Neural progenitor cell (in vitro differentiated cells): ENCODE data around the gene KCTD16. TPM values are rescaled to one million over a fixed set of nuclear protein-coding genes. Genes with fewer than 3 reads are reported as not detected.

Experiments
- DNase-seq: peaks from one replicate; pipeline ENCODE4 v3.0.0-alpha.2; 2016; ENCODE audit warnings: low spot score
- H2AFZ ChIP-seq: fragments of 200-600 bp; sonication (generic); replicated peaks from 2 replicates; pipeline ENCODE4 v1.6.1; 2016; ENCODE audit warnings: antibody characterized with exemption
- H3F3A ChIP-seq: fragments of 200-600 bp; sonication (generic); 2 replicates; pipeline ENCODE4 v1.6.1; 2016; ENCODE audit warnings: antibody characterized with exemption, low read depth
- H3K27ac ChIP-seq: fragments of 200-600 bp; sonication (generic); 2 replicates; pipeline ENCODE4 v1.5.1; 2016; ENCODE audit warnings: mild to moderate bottlenecking
- H3K27me3 ChIP-seq: fragments of 200-600 bp; sonication (generic); 2 replicates; pipeline ENCODE4 v1.6.1; 2016; ENCODE audit warnings: mild to moderate bottlenecking, moderate library complexity
- H3K36me3 ChIP-seq: fragments of 200-600 bp; sonication (generic); 2 replicates; pipeline ENCODE4 v1.5.1; 2016
- H3K4me1 ChIP-seq: fragments of 200-600 bp; sonication (generic); 2 replicates; pipeline ENCODE4 v1.6.1; 2016; ENCODE audit warnings: mixed run types
- H3K4me2 ChIP-seq: fragments of 200-600 bp; sonication (generic); 2 replicates; pipeline ENCODE4 v1.6.1; 2016
- H3K4me3 ChIP-seq: fragments of 200-600 bp; sonication (generic); 2 replicates; pipeline ENCODE4 v1.5.1; 2016
- H3K79me2 ChIP-seq: fragments of 200-600 bp; sonication (generic); 2 replicates; pipeline ENCODE4 v1.6.1; 2016; ENCODE audit warnings: low read depth
- H3K9ac ChIP-seq: fragments of 200-600 bp; sonication (generic); 2 replicates; pipeline ENCODE4 v1.6.1; 2016
- H3K9me3 ChIP-seq: fragments of 200-600 bp; sonication (generic); 2 replicates; pipeline ENCODE4 v1.5.1; 2016; ENCODE audit warnings: low read depth
- H4K20me1 ChIP-seq: fragments of 200-600 bp; sonication (generic); 2 replicates; pipeline ENCODE4 v1.6.1; 2016; ENCODE audit warnings: low read depth
- H3K27ac Mint-ChIP-seq: 3 replicates; pipeline ENCODE4 v1.8.0; 2021; ENCODE audit warnings: mixed read lengths
- H3K27me3 Mint-ChIP-seq: 2 replicates; pipeline ENCODE4 v1.8.0; 2022; ENCODE audit warnings: low read depth, mild to moderate bottlenecking, inconsistent platforms, moderate library complexity, mixed read lengths; ENCODE audit not compliant: insufficient read depth
- H3K36me3 Mint-ChIP-seq: 3 replicates; pipeline ENCODE4 v1.8.0; 2021; ENCODE audit warnings: mixed read lengths
- H3K4me1 Mint-ChIP-seq: 3 replicates; pipeline ENCODE4 v1.8.0; 2021; ENCODE audit warnings: mixed read lengths
- H3K4me3 Mint-ChIP-seq: 3 replicates; pipeline ENCODE4 v1.8.0; 2021; ENCODE audit warnings: mild to moderate bottlenecking, moderate library complexity, mixed read lengths
- H3K9me3 Mint-ChIP-seq: 3 replicates; pipeline ENCODE4 v1.8.0; 2020; ENCODE audit warnings: mixed read lengths
- EZH2 ChIP-seq: fragments of 200-600 bp; sonication (generic); IDR thresholded peaks from 2 replicates; pipeline ENCODE4 v1.6.1; 2017; ENCODE audit warnings: antibody characterized with exemption, mild to moderate bottlenecking, moderate library complexity
- EZH2phosphoT487 ChIP-seq: fragments of 200-600 bp; sonication (generic); IDR thresholded peaks from 2 replicates; pipeline ENCODE4 v1.6.1; 2017; ENCODE audit warnings: antibody characterized with exemption
- total RNA-seq: library from RNA; depleted of rRNA; stranded (reverse); fragments of >200 nt; gene quantifications from 2 replicates; pipeline ENCODE4 v1.2.3, GENCODE V29; 2015; ENCODE audit warnings: low replicate concordance
- TF ChIP-seq, protein P1 (sequence below): fragments of 200-600 bp; sonication (generic); IDR thresholded peaks from 2 replicates; pipeline ENCODE4 v1.5.1; 2017; ENCODE audit warnings: antibody characterized with exemption, mild to moderate bottlenecking

KCTD16 gene
- total RNA-seq, 1 donor from 2014 or later: 1.6 TPM

DNA sequence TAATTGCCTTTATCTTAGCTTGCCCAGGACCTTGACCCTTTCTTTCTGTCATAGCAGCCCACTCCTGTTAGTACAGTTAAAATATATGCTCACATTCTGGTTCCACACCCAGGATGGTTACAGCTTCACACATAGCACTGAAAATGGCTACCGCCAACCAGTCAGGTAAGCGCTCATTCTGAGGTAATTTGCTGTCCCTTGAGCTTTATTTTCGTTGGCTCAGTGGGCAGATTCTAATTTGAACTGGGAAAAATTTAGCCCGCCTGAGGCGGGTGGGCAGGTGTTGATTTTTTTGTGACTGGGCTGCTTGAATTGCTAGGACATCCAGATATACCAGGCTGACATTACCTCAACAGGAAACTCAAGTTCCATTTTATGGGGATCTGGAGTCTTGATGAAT is 137.5 kb downstream of the KCTD16 start:
- Histone ChIP-seq H3K4me2 (no peak overlapping the region), H3K27me3 (no peaks in the 10 kb centered on the region), H3K9me3 (no peaks in the 10 kb centered on the region), H2AFZ (no peak overlapping the region), H3F3A (no peaks in the 10 kb centered on the region), H4K20me1 (no peaks in the 10 kb centered on the region), H3K4me1 (no peaks in the 10 kb centered on the region), H3K79me2 (no peaks in the 10 kb centered on the region), H3K9ac (no peak overlapping the region), H3K36me3 (no peaks in the 10 kb centered on the region), H3K4me3 (no peak overlapping the region), H3K27ac (no peak overlapping the region)
- Mint-ChIP-seq H3K27ac (no peak overlapping the region), H3K4me3 (no peak overlapping the region), H3K27me3 (no peaks in the 10 kb centered on the region), H3K4me1 (no peaks in the 10 kb centered on the region), H3K36me3 (no peaks in the 10 kb centered on the region), H3K9me3 (no peaks in the 10 kb centered on the region)
- TF ChIP-seq EZH2: no peak
- TF ChIP-seq, protein P1, sequence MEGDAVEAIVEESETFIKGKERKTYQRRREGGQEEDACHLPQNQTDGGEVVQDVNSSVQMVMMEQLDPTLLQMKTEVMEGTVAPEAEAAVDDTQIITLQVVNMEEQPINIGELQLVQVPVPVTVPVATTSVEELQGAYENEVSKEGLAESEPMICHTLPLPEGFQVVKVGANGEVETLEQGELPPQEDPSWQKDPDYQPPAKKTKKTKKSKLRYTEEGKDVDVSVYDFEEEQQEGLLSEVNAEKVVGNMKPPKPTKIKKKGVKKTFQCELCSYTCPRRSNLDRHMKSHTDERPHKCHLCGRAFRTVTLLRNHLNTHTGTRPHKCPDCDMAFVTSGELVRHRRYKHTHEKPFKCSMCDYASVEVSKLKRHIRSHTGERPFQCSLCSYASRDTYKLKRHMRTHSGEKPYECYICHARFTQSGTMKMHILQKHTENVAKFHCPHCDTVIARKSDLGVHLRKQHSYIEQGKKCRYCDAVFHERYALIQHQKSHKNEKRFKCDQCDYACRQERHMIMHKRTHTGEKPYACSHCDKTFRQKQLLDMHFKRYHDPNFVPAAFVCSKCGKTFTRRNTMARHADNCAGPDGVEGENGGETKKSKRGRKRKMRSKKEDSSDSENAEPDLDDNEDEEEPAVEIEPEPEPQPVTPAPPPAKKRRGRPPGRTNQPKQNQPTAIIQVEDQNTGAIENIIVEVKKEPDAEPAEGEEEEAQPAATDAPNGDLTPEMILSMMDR: no peak
- no peak for TF ChIP-seq EZH2phosphoT487
- no peak for DNase-seq

DNA sequence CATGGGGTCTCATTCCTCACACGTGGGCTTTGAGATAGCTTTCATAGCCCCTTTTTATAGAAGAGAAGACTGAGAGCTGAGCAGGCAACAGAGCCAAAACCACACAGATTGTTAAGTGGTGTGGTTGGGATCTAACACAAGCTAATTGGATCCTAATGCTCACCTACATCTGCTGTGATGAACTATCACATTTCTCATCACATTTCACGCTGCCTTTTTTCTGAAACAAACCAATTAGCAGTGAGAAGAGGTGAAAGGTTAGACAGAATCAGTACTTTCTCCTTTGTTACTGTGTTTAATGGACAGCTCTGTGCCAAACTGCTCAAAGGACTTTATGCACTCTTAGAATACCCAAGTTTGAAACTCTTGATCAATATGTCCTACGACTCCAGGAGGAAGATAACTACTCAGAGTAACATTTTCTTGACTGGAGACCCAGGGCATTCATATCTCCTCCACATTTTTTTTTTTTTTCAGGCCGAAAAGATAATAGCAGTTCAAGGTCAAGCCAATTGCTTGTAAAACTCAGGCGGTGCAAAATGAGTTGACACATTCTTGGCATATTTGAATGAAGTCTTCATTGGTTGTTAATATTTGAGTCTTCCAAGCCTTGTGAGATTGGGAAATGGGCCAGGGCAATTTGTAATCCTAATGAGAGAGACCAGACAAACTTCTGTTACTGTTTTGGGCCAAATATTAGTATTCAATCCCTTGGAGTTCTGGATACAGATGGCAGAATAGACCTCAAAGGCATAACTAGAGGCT is 138.4 kb downstream of the KCTD16 start:
- no peaks in the 10 kb centered on the region for H3K9me3 Mint-ChIP-seq
- H3K79me2 ChIP-seq: no peaks in the 10 kb centered on the region
- no peaks in the 10 kb centered on the region for H3F3A ChIP-seq
- no peak overlapping the region for H3K4me3 ChIP-seq
- H3K4me1 Mint-ChIP-seq: no peaks in the 10 kb centered on the region
- H3K27ac ChIP-seq: no peak overlapping the region
- no peak for DNase-seq
- H3K27me3 ChIP-seq: no peaks in the 10 kb centered on the region
- H4K20me1 ChIP-seq: no peaks in the 10 kb centered on the region
- H3K9me3 ChIP-seq: no peaks in the 10 kb centered on the region
- no peaks in the 10 kb centered on the region for H3K36me3 ChIP-seq
- H3K4me3 Mint-ChIP-seq: no peak overlapping the region
- H3K27ac Mint-ChIP-seq: no peak overlapping the region
- TF ChIP-seq EZH2phosphoT487 (no peak), EZH2 (no peak)
- TF ChIP-seq, protein P1: no peak
- no peak overlapping the region for H3K4me2 ChIP-seq
- H3K4me1 ChIP-seq: no peaks in the 10 kb centered on the region
- H3K27me3 Mint-ChIP-seq: no peaks in the 10 kb centered on the region
- H3K9ac ChIP-seq: no peak overlapping the region
- H3K36me3 Mint-ChIP-seq: no peaks in the 10 kb centered on the region
- no peak overlapping the region for H2AFZ ChIP-seq

DNA sequence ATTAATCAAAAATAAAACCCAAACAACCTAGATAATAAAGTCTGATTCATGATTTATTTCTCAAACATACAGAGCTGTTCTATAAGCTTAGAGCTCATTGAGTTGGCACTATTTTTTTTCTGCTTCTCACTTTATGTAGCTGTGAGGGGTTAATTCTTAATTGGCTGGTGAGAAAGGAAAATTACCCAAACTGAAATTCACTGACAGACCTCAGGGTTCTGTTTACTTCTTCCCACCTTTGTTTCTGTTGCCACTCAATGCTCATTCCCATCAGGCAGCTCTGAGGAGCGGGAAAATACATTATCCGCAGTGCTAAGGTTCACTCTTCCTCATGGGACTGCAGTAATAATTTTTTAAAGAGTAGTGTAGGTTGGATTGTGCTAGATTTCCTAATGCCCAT is 139.9 kb downstream of the KCTD16 start:
- Mint-ChIP-seq H3K36me3 (no peaks in the 10 kb centered on the region), H3K27ac (no peak overlapping the region), H3K9me3 (no peaks in the 10 kb centered on the region), H3K27me3 (no peaks in the 10 kb centered on the region), H3K4me3 (no peak overlapping the region), H3K4me1 (no peaks in the 10 kb centered on the region)
- DNase-seq: no peak
- Histone ChIP-seq H3K27ac (no peak overlapping the region), H3F3A (no peaks in the 10 kb centered on the region), H3K4me1 (no peaks in the 10 kb centered on the region), H3K27me3 (no peaks in the 10 kb centered on the region), H3K4me3 (no peak overlapping the region), H3K4me2 (no peak overlapping the region), H4K20me1 (no peaks in the 10 kb centered on the region), H3K9ac (no peak overlapping the region), H3K79me2 (no peaks in the 10 kb centered on the region), H3K36me3 (no peaks in the 10 kb centered on the region), H3K9me3 (no peaks in the 10 kb centered on the region), H2AFZ (no peak overlapping the region)
- no peak for TF ChIP-seq EZH2
- TF ChIP-seq, protein P1: no peak
- TF ChIP-seq EZH2phosphoT487: no peak
